ENCODE results near the gene ALPK3. TPM values are rescaled to one million over a fixed set of nuclear protein-coding genes. Genes with fewer than 3 reads are reported as not detected.

The ALPK3 gene
- total RNA-seq, 1 experiment from 2014 or later: 17.7 TPM

DNA sequence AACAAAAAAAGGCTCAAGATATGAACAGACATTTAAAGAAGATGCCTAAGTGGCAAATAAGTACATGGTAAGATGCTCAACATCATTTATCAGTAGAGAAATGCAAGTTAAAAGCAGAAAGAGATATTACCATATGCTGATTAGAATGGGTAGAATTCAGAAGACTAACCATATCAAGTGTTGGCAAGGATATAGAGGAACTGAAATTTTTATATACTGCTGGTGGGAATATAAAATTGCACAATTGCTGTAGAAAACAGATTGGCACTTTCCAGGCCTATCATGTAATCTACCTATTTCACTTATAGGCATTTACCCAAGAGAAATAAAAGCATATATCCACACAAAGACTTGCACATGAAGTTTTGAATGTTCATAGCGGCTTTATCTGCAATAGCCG is 84.4 kb downstream of the ALPK3 start:
- no peak for TF ChIP-seq CTCF (conservative IDR thresholded peaks at IDR 0.05)
- peaks cover 0 to 1% (median 0%) of the 10 kb centered on the region in 3 experiments; a peak in 2 of 7 replicates for H3K36me3 Mint-ChIP-seq (ENCODE audit: insufficient read depth in 1 of 3, low read depth in 3 of 3)
- Histone ChIP-seq H3K9ac (ENCODE audit: extremely low read depth, insufficient read length, low read length) (no peak overlapping the region), H3K27me3 (ENCODE audit: insufficient read depth, low read length) (no peaks in the 10 kb centered on the region), H4K5ac (ENCODE audit: insufficient read length, low read depth, low read length) (no peak overlapping the region), H3K79me1 (ENCODE audit: insufficient read depth, low read depth, low read length, poor library complexity, severe bottlenecking) (no peaks in the 10 kb centered on the region), H3K14ac (ENCODE audit: insufficient read depth, low read length) (no peak overlapping the region), H2BK12ac (ENCODE audit: insufficient read length, low read depth, low read length) (no peak overlapping the region), H3K27ac (ENCODE audit: insufficient read length, low read depth, low read length) (no peak overlapping the region), H2BK5ac (ENCODE audit: insufficient read length, low read length) (no peak overlapping the region), H4K8ac (replicated peaks; ENCODE audit: insufficient read length, low read depth, low read length) (no peak overlapping the region), H3K23me2 (ENCODE audit: insufficient read length, low read depth, low read length, poor library complexity, severe bottlenecking) (no peaks in the 10 kb centered on the region), H3K18ac (ENCODE audit: insufficient read length, low read depth, low read length) (no peak overlapping the region), H2AK5ac (ENCODE audit: insufficient read length, low read length) (no peak overlapping the region), H2BK120ac (ENCODE audit: low read depth, low read length, poor library complexity, severe bottlenecking) (no peak overlapping the region), H4K91ac (ENCODE audit: insufficient read length, low read depth, low read length) (no peak overlapping the region), H3K9me3 (ENCODE audit: control insufficient read depth, low read depth, low read length) (no peaks in the 10 kb centered on the region), H4K20me1 (ENCODE audit: control insufficient read depth, insufficient read depth, insufficient read length) (no peaks in the 10 kb centered on the region), H3K79me2 (ENCODE audit: insufficient read depth, low read length) (no peaks in the 10 kb centered on the region), H2BK15ac (ENCODE audit: low read depth, low read length) (no peak overlapping the region), H3K4ac (ENCODE audit: low read depth, low read length) (no peak overlapping the region), H2AFZ (ENCODE audit: low read length) (no peak overlapping the region), H3T11ph (ENCODE audit: low read length) (no peak overlapping the region), H3K4me2 (ENCODE audit: insufficient read depth, insufficient read length, low read length) (no peak overlapping the region), H3K4me1 (ENCODE audit: insufficient read depth, low read length) (no peaks in the 10 kb centered on the region), H3K56ac (ENCODE audit: insufficient read length, low read depth, low read length) (no peak overlapping the region), H3K23ac (ENCODE audit: insufficient read length, low read depth, low read length) (no peak overlapping the region), H2BK20ac (ENCODE audit: low read depth, low read length, poor library complexity, severe bottlenecking) (no peak overlapping the region)
- WGBS (ENCODE audit: extremely low coverage, insufficient read length, low lambda C conversion rate): no CpG with 5 or more reads among the region's 2 CpGs
- peaks cover 0 to 2% of the 10 kb centered on the region in 2 experiments; a peak in 1 of 5 replicates for H3K9me3 Mint-ChIP-seq
- no peaks in the 10 kb centered on the region; a peak in 1 of 4 replicates for H3K4me1 Mint-ChIP-seq
- peaks cover 11% of the 10 kb centered on the region for H3K27me3 Mint-ChIP-seq (ENCODE audit: low read depth)
- H3K4me3 Mint-ChIP-seq: no peak overlapping the region
- DNase-seq: no peak
- no peak overlapping the region for H3K27ac Mint-ChIP-seq

Measured in H9 (cell line).